Bronchial epithelial cell (primary cell): ENCODE measurements around the gene SPR. TPM values are rescaled to one million over a fixed set of nuclear protein-coding genes. Genes with fewer than 3 reads are reported as not detected.

Source experiments
- DNase-seq: peaks from one replicate; pipeline ENCODE4 v3.0.0-alpha.2; 2010; ENCODE audit warnings: low read depth
- FAIRE-seq: peaks from 2 replicates; lab custom pipeline; 2011; peaks lifted over from hg19 to GRCh38; lab: Jason Lieb, UNC
- H3K27me3 ChIP-seq: 2 replicates; pipeline ENCODE4 v1.5.1; 2011; ENCODE audit warnings: low read length; ENCODE audit not compliant: control insufficient read depth, insufficient read depth
- H3K36me3 ChIP-seq: 2 replicates; pipeline ENCODE4 v1.5.1; 2011; ENCODE audit warnings: low read length; ENCODE audit not compliant: control insufficient read depth, insufficient read depth
- H3K4me3 ChIP-seq: 2 replicates; pipeline ENCODE4 v1.5.1; 2011; ENCODE audit warnings: mild to moderate bottlenecking, low read depth, low read length, control low read depth
- CTCF ChIP-seq: IDR thresholded peaks from 2 replicates; pipeline ENCODE4 v1.5.1; 2011; ENCODE audit warnings: mild to moderate bottlenecking, moderate library complexity, low read length, control low read depth, inconsistent platforms; ENCODE audit not compliant: insufficient read depth, severe bottlenecking
- total RNA-seq: library from RNA; depleted of rRNA; stranded (reverse); fragments of >200 nt; gene quantifications from 2 replicates; pipeline ENCODE4 v1.2.1, GENCODE V29; 2014

SPR gene
- total RNA-seq, 1 donor from 2014 or later, result 14.0 TPM

GRCh38 chr2:72847534-72848315, 39.5 kb upstream of the SPR start:
- Histone ChIP-seq H3K4me3 (no peak overlapping the region), H3K36me3 (no peaks in the 10 kb centered on the region), H3K27me3 (no peaks in the 10 kb centered on the region)
- TF ChIP-seq CTCF, result no peak
- DNase-seq (no peak), FAIRE-seq (no peak)

- no peak for TF ChIP-seq CTCF
- Histone ChIP-seq H3K4me3 (no peak overlapping the region), H3K27me3 (no peaks in the 10 kb centered on the region), H3K36me3 (no peaks in the 10 kb centered on the region)
- no peak for DNase-seq
- no peak for FAIRE-seq
These were observed 38.6 kb upstream of the SPR start for GRCh38 chr2:72848436-72849137.

GRCh38 chr2:72849138-72849462, 38.1 kb upstream of the SPR start:
- TF ChIP-seq CTCF, result no peak
- Histone ChIP-seq H3K4me3 (no peak overlapping the region), H3K27me3 (no peaks in the 10 kb centered on the region), H3K36me3 (no peaks in the 10 kb centered on the region)
- FAIRE-seq (no peak), DNase-seq (no peak)

GRCh38 chr2:72851333-72851732, 35.9 kb upstream of the SPR start:
- no peak for FAIRE-seq
- no peak for TF ChIP-seq CTCF
- Histone ChIP-seq H3K4me3 (no peak overlapping the region), H3K36me3 (no peaks in the 10 kb centered on the region), H3K27me3 (no peaks in the 10 kb centered on the region)
- no peak for DNase-seq

- H3K36me3 ChIP-seq, result no peaks in the 10 kb centered on the region
- no peak for FAIRE-seq
- DNase-seq, result peak; percentile 83
- peak; percentile 69 for TF ChIP-seq CTCF
- no peaks in the 10 kb centered on the region for H3K27me3 ChIP-seq
- no peak overlapping the region for H3K4me3 ChIP-seq
These were observed 27.4 kb upstream of the SPR start for GRCh38 chr2:72859831-72860262.
